GM20000 (cell line): ENCODE data around the gene MPEG1.
A peak's percentile ranks its signal among the peaks of the same experiment; 100 is the strongest.

Source experiments
- DNase-seq: peaks from one replicate; pipeline ENCODE4 v3.0.0; 2012; ENCODE audit warnings: low spot score
- TF ChIP-seq, protein P1 (sequence below): IDR thresholded peaks from 2 replicates; pipeline ENCODE4 v1.5.1; 2012; ENCODE audit warnings: mild to moderate bottlenecking, control low read depth; ENCODE audit errors: extremely low read depth, missing control alignments

The MPEG1 gene

DNA sequence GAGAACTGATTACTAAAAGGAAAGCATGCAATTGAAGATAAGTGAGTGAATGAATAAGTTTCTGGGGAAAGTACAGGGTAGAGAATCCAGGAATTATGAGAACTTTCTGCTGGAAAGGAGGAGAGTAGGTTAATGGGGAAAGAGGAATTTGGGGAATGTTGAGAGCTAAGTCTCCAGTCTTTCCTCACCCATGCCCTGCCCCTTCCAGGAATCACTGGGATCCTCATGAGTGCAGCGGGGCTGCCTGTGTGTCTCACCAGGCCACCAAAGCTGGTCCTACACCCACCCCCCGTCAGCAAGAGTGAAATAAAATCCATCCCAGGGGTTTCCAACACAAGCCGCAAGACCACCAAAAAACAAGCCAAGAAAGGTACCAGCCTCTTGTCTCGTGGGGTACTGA lies 23.8 kb downstream of the MPEG1 start:
- TF ChIP-seq, protein P1, sequence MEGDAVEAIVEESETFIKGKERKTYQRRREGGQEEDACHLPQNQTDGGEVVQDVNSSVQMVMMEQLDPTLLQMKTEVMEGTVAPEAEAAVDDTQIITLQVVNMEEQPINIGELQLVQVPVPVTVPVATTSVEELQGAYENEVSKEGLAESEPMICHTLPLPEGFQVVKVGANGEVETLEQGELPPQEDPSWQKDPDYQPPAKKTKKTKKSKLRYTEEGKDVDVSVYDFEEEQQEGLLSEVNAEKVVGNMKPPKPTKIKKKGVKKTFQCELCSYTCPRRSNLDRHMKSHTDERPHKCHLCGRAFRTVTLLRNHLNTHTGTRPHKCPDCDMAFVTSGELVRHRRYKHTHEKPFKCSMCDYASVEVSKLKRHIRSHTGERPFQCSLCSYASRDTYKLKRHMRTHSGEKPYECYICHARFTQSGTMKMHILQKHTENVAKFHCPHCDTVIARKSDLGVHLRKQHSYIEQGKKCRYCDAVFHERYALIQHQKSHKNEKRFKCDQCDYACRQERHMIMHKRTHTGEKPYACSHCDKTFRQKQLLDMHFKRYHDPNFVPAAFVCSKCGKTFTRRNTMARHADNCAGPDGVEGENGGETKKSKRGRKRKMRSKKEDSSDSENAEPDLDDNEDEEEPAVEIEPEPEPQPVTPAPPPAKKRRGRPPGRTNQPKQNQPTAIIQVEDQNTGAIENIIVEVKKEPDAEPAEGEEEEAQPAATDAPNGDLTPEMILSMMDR: no peak
- DNase-seq: no peak

DNA sequence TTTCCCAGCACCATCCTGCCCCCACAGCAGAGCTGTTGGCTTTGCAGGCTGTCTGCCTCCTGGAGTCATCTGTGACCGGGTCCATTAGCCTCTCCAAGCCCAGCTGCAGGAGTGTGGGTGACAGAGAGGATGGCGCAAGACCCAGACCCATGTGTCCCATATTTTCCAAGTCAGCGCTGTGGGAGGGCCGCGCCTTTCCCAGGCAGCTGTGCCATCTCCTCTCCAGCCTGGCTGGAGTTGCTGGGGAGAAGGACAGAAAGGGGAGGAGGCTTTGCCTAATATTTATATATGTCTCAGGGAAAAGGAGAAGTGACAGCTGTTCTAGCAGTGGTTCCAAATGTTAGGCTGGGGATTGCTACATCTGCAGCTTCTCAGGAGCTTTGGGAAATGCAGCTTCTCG lies 25.1 kb downstream of the MPEG1 start:
- TF ChIP-seq, protein P1: no peak
- no peak for DNase-seq

DNA sequence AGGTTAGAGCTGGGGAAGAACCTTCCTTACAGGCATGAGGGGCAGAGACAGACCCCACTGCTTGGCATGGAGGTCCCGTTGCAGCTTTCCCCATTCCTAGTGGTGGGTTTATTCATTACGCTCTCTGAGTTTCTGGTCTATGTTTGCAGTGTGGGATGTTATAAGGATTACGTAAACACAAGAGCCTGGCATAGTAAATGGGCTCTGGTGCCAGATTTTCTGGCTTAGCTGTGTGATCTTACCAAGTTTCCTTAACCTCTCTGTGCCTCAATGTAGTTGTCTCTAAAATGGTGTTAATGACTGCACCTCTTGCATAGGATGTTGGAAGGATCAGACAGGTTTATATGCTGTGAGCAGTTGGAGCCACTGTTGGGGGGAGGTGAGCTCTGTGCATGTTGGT lies 25.7 kb downstream of the MPEG1 start:
- no peak for DNase-seq
- TF ChIP-seq, protein P1: no peak

DNA sequence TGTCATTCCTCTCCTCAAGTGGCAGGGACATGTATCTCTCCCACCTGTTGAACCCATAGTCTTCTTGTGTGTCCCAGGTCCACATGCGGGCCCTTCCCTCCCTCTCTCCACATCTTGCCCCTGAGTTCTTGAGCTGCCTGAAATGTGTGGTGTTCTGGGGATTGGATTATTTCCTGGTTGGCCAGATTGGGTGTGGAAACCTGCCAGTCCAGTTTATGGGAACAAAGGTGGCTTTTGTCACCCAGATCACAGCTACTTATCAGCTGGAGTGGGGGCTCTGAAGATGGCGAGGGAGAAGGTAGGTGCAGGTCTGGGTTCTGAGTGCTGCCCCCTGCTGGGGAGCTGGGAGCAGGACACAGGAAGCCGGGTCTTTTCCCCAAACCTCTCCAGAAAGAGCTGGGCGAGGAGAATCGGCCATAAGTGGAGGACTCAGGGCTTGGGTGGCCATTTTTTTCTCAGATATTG lies 26.6 kb downstream of the MPEG1 start:
- DNase-seq: peak; percentile 80
- TF ChIP-seq, protein P1: peak; percentile 84

DNA sequence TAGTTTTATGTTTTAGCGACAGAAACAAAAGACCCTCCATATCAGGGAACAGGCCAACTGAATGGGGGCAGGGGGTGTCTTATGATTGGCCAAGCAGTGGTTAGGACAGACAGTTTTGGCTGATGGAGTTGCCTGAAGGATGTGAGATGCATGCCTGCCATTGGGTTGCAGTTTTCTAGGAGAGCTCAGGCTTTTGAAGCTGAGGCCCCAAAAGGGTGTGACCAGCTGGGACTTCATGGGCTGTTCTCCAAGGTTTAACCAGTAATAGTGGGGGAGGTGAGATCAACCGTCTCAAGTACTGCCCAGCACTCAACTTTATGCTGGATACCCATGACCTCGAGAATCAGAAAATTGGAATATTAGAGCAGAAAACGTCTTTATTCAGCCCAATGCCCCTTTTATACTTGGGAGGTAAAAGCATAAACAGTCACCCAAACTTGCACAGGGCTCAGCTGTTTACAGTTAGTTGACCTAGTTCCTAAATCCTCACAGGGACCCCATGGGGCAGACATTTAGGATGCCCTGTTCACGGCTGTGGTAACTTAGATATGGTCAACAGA lies 27.3 kb downstream of the MPEG1 start:
- no peak for DNase-seq

DNA sequence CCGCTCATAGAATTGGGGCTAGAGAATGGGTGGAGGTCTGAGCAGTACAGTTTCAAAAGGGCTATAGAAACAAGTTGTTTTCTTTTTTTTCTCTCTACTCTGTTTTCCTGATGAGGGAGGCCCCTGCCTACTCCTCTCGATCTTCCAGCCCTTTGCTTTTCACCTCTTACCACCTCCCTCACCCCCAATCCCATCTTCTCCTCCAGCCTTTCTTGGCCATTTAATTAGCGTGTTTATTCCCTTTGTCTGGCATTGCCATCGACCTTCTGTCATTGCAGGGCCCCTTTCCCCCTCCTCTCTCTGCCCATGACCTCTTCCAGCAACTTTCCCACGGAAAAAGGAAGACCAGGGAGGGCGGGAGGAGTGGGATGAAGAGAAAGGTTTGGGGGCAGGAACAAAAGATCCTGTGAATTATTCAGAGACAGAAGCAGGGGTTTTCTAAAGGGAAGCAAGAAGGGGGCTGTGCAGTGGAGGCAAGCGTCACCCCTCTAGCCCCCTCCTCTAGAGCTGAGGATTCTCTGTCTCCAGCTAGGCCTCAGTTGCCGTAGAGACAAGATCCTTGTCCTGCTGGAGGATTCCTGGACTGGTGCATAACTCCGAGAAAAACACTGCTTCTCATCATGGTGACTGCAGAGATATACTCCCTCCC lies 27.9 kb downstream of the MPEG1 start:
- DNase-seq: no peak

More for the DNA sequence above, 27.3 kb downstream of the MPEG1 start:
- TF ChIP-seq, protein P1: no peak

DNA sequence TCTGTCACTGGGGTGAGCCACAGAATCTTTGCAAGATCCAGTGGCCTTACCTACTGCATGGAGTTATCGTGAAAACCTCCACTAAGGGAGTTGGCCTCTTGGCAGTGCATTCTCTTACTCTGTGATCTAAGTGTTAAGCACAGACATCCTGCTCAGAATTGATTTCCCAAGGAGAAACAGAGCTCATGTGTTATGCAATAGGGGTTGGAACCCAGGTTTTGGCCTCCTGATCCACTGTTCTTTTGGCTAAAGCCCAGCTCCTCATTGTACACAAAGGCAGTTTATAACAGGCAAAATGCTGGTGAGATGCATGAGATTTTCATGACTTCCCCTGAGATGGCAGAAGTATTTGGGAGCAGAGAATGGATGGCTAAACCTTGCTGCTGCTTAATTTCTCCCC lies 29.0 kb downstream of the MPEG1 start:
- TF ChIP-seq, protein P1: no peak

More for the DNA sequence above, 27.9 kb downstream of the MPEG1 start:
- TF ChIP-seq, protein P1: no peak

More for the DNA sequence above, 29.0 kb downstream of the MPEG1 start:
- DNase-seq: no peak
